Measurements from ENCODE around the gene TATDN2.

The TATDN2 gene

DNA sequence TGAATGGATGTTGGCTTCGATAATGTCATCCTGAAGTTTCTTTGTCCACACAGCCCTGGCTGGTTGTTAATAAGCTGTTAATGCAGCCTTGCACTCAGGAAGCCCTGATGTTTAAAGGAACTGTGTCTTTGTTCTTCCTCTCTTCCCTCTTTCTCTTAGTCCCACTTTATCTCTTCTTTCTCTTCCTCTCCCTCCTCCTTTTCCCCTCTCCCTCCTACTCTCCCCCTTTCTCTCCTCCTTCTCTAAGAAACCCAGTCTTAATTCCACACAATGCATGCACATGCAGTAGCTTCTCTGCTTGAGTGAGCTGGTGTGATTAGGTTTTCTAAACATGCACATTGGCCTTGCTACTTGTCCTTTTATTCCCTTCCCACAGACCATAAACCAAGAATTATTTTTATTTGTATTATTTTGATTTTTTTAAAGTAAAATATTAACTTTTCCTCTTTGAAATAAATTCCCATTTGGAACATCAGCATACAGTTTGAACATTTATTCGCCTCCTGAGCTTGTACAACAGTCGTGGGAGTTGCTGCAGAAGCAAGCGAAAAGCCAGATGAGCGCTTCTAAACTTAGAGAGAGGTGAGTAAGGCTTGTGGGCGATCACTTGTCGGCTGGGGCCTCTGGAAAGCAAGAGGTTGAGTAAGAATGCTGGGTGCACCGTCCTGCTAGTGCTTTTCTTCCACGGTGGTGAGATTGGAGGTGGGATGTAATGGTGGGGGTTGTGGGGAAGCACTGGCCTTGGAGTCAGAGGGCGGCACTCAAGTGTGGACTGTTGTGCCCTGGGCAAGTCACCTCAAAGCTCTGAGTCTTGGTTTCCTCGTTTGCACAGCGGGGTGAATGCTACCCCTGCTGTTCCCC lies 37.2 kb downstream of the TATDN2 start:
- H3K4me2 ChIP-seq (ENCODE audit: insufficient read depth, low read length): no peak overlapping the region
- no peaks in the 10 kb centered on the region for H3K9me3 ChIP-seq (ENCODE audit: insufficient read depth, low read length, severe bottlenecking)
- H3K4me3 ChIP-seq (ENCODE audit: low read depth in 1 of 2, low read length in 2 of 2): no peak overlapping the region
- no peaks in the 10 kb centered on the region for H3K4me1 ChIP-seq (ENCODE audit: insufficient read depth, low read length)
- H3K27ac ChIP-seq (ENCODE audit: low read length): no peak overlapping the region
- DNase-seq (no peak), ATAC-seq (ENCODE audit: insufficient read depth, low read depth) (no peak)
- peaks cover 69% of the 10 kb centered on the region for H3K36me3 ChIP-seq (ENCODE audit: insufficient read depth, low read length)
- H3K9ac ChIP-seq (ENCODE audit: low read depth, low read length): no peak overlapping the region
- H4K20me1 ChIP-seq (ENCODE audit: insufficient read depth, low read length): 0 out of 2 replicates have a peak, but pooled peaks cover 5% of the 10 kb centered on the region
- no peak overlapping the region for H2AFZ ChIP-seq (ENCODE audit: low read depth, low read length)
- TF ChIP-seq, protein P1, sequence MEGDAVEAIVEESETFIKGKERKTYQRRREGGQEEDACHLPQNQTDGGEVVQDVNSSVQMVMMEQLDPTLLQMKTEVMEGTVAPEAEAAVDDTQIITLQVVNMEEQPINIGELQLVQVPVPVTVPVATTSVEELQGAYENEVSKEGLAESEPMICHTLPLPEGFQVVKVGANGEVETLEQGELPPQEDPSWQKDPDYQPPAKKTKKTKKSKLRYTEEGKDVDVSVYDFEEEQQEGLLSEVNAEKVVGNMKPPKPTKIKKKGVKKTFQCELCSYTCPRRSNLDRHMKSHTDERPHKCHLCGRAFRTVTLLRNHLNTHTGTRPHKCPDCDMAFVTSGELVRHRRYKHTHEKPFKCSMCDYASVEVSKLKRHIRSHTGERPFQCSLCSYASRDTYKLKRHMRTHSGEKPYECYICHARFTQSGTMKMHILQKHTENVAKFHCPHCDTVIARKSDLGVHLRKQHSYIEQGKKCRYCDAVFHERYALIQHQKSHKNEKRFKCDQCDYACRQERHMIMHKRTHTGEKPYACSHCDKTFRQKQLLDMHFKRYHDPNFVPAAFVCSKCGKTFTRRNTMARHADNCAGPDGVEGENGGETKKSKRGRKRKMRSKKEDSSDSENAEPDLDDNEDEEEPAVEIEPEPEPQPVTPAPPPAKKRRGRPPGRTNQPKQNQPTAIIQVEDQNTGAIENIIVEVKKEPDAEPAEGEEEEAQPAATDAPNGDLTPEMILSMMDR (IDR thresholded peaks at IDR 0.05; ENCODE audit: borderline replicate concordance, extremely low read depth, low read length, poor library complexity, severe bottlenecking): no peak
- no peak for TF ChIP-seq EZH2 (IDR thresholded peaks at IDR 0.05; ENCODE audit: borderline replicate concordance, low read depth, low read length, severe bottlenecking)
- no peaks in the 10 kb centered on the region for H3K79me2 ChIP-seq (ENCODE audit: insufficient read depth, low read length)
- no peaks in the 10 kb centered on the region for H3K27me3 ChIP-seq (ENCODE audit: insufficient read depth, low read length, poor library complexity)

DNA sequence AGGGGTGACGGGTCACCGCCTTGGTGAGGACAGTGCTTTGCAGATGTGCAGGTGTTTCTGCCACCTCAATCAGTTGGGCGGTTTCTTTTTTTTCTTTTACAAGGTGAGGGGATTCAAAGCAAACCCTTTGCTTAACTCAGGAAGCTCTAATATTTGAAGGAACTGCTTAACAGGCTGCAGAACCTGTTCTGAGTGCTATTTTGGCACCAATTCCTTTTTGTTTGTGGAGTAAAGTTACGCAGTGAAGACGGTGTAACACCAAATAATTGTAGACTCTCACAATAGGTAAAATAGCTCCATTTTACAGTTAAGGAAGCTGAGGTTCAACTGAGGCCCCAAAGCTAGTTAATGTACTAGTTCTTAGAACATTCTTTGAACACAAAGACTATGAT lies 37.9 kb downstream of the TATDN2 start:
- no peaks in the 10 kb centered on the region for H3K79me2 ChIP-seq (ENCODE audit: insufficient read depth, low read length)
- DNase-seq (no peak), ATAC-seq (ENCODE audit: insufficient read depth, low read depth) (no peak)
- no peak overlapping the region for H3K4me2 ChIP-seq (ENCODE audit: insufficient read depth, low read length)
- no peak overlapping the region for H3K9ac ChIP-seq (ENCODE audit: low read depth, low read length)
- H2AFZ ChIP-seq (ENCODE audit: low read depth, low read length): no peak overlapping the region
- H4K20me1 ChIP-seq (ENCODE audit: insufficient read depth, low read length): 0 out of 2 replicates have a peak, but pooled peaks cover 5% of the 10 kb centered on the region
- H3K27me3 ChIP-seq (ENCODE audit: insufficient read depth, low read length, poor library complexity): no peaks in the 10 kb centered on the region
- peaks cover 62% of the 10 kb centered on the region for H3K36me3 ChIP-seq (ENCODE audit: insufficient read depth, low read length)
- H3K27ac ChIP-seq (ENCODE audit: low read length): no peak overlapping the region
- H3K4me1 ChIP-seq (ENCODE audit: insufficient read depth, low read length): no peaks in the 10 kb centered on the region
- no peak overlapping the region for H3K4me3 ChIP-seq (ENCODE audit: low read depth in 1 of 2, low read length in 2 of 2)
- no peaks in the 10 kb centered on the region for H3K9me3 ChIP-seq (ENCODE audit: insufficient read depth, low read length, severe bottlenecking)
- TF ChIP-seq, protein P1 (IDR thresholded peaks at IDR 0.05; ENCODE audit: borderline replicate concordance, extremely low read depth, low read length, poor library complexity, severe bottlenecking): no peak

DNA sequence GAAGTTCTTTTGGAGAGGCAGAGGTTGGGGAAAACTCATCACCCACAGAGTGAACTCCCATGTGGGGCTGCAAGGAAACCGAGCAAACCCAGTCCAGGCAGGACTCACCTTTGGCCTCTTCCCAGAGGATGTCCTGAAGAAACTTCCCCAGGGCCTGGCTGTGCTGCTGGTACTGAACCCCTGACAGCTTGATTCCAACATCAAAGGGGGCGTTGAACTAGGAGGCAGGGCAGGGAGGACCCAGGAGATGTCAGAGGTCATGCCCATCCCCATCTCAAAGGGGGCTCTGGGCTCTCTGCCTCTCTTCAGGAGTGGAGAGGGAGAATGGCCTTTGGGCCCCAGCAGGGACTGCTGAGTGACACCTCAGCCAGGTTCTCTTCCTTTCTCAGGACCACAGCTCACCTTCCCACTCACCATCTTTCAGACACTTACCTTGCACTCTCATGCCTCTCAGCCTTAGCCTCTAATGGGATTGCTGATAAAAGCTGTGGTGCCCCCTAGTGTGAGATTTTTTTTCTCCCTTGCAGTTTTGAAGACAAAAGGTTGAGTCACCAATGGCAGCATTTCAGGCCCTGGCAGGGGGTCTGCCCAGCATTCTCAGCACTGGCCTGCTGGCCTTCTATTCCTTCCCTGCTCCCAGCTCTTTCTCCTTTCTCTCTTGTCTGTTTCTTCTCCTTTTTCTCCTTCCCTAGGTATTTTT lies 38.5 kb downstream of the TATDN2 start:
- Histone ChIP-seq H3K36me3 (ENCODE audit: insufficient read depth, low read length) (peaks cover 59% of the 10 kb centered on the region), H3K9ac (ENCODE audit: low read depth, low read length) (no peak overlapping the region), H3K27ac (ENCODE audit: low read length) (no peak overlapping the region), H3K4me1 (ENCODE audit: insufficient read depth, low read length) (no peaks in the 10 kb centered on the region), H3K9me3 (ENCODE audit: insufficient read depth, low read length, severe bottlenecking) (no peaks in the 10 kb centered on the region), H3K79me2 (ENCODE audit: insufficient read depth, low read length) (no peaks in the 10 kb centered on the region), H4K20me1 (ENCODE audit: insufficient read depth, low read length) (0 out of 2 replicates have a peak, but pooled peaks cover 5% of the 10 kb centered on the region), H3K4me2 (ENCODE audit: insufficient read depth, low read length) (no peak overlapping the region), H3K27me3 (ENCODE audit: insufficient read depth, low read length, poor library complexity) (no peaks in the 10 kb centered on the region), H3K4me3 (ENCODE audit: low read depth in 1 of 2, low read length in 2 of 2) (no peak overlapping the region), H2AFZ (ENCODE audit: low read depth, low read length) (no peak overlapping the region)
- DNase-seq (peak; percentile 63), ATAC-seq (ENCODE audit: insufficient read depth, low read depth) (peak; percentile 85)
- TF ChIP-seq, protein P1 (IDR thresholded peaks at IDR 0.05; ENCODE audit: borderline replicate concordance, extremely low read depth, low read length, poor library complexity, severe bottlenecking): peak; percentile 80
- TF ChIP-seq EZH2 (IDR thresholded peaks at IDR 0.05; ENCODE audit: borderline replicate concordance, low read depth, low read length, severe bottlenecking): no peak
